SK-N-MC (cell line): ENCODE results near the gene TWSG1.
"Not testable (repeated sequence)": the region's sequence is repeated elsewhere in the genome, so short reads cannot be mapped to it uniquely, and the experiment has no call there.

Experiments used
- DNase-seq: peaks from one replicate; pipeline ENCODE4 v3.0.0-alpha.2; 2011; ENCODE audit warnings: low read depth, low spot score
- H3K27ac ChIP-seq: fragments of 200-600 bp; sonication (generic); 2 replicates; pipeline ENCODE4 v1.5.1; 2016; ENCODE audit warnings: mixed run types
- H3K36me3 ChIP-seq: fragments of 200-600 bp; sonication (generic); 2 replicates; pipeline ENCODE4 v1.6.1; 2017; ENCODE audit warnings: antibody characterized with exemption, low read length, mixed read lengths; ENCODE audit not compliant: insufficient read depth
- H3K4me3 ChIP-seq: fragments of 200-600 bp; sonication (generic); 2 replicates; pipeline ENCODE4 v1.5.1; 2016
- H3K9ac ChIP-seq: fragments of 200-600 bp; sonication (generic); 2 replicates; pipeline ENCODE4 v1.8.0; 2017; ENCODE audit warnings: mixed run types, mixed read lengths; ENCODE audit not compliant: insufficient read length
- H3K9me3 ChIP-seq: fragments of 200-600 bp; sonication (generic); 2 replicates; pipeline ENCODE4 v1.6.1; 2017; ENCODE audit warnings: low read depth, mild to moderate bottlenecking, antibody characterized with exemption, low read length, moderate library complexity, mixed read lengths
- EZH2 ChIP-seq: fragments of 200-600 bp; sonication (generic); IDR thresholded peaks from one replicate; pipeline ENCODE4 v1.6.1; 2017; ENCODE audit warnings: antibody characterized with exemption
- FOXP2 ChIP-seq: optimal IDR thresholded peaks from 2 replicates; pipeline ENCODE3; 2011; ENCODE audit warnings: mild to moderate bottlenecking, moderate library complexity; ENCODE audit not compliant: insufficient read depth; ENCODE audit errors: extremely low read length, control extremely low read depth
- POLR2AphosphoS5 ChIP-seq: IDR thresholded peaks from 2 replicates; pipeline ENCODE4 v1.6.1; 2012; ENCODE audit warnings: mild to moderate bottlenecking, low read depth, low read length, borderline replicate concordance

The TWSG1 gene

GRCh38 chr18:9421096-9421900 lies 86.7 kb downstream of the TWSG1 start:
- no peak overlapping the region for H3K27ac ChIP-seq
- no peak overlapping the region for H3K9ac ChIP-seq
- TF ChIP-seq EZH2 (no peak), FOXP2 (no peak), POLR2AphosphoS5 (no peak)
- no peak for DNase-seq
- no peaks in the 10 kb centered on the region for H3K36me3 ChIP-seq
- no peaks in the 10 kb centered on the region for H3K9me3 ChIP-seq
- H3K4me3 ChIP-seq: no peak overlapping the region

GRCh38 chr18:9421901-9422327 lies 87.3 kb downstream of the TWSG1 start:
- H3K9ac ChIP-seq: no peak overlapping the region
- no peaks in the 10 kb centered on the region for H3K9me3 ChIP-seq
- no peaks in the 10 kb centered on the region for H3K36me3 ChIP-seq
- no peak for TF ChIP-seq POLR2AphosphoS5
- no peak for TF ChIP-seq EZH2
- no peak for TF ChIP-seq FOXP2
- no peak for DNase-seq
- H3K4me3 ChIP-seq: no peak overlapping the region
- no peak overlapping the region for H3K27ac ChIP-seq

DNA sequence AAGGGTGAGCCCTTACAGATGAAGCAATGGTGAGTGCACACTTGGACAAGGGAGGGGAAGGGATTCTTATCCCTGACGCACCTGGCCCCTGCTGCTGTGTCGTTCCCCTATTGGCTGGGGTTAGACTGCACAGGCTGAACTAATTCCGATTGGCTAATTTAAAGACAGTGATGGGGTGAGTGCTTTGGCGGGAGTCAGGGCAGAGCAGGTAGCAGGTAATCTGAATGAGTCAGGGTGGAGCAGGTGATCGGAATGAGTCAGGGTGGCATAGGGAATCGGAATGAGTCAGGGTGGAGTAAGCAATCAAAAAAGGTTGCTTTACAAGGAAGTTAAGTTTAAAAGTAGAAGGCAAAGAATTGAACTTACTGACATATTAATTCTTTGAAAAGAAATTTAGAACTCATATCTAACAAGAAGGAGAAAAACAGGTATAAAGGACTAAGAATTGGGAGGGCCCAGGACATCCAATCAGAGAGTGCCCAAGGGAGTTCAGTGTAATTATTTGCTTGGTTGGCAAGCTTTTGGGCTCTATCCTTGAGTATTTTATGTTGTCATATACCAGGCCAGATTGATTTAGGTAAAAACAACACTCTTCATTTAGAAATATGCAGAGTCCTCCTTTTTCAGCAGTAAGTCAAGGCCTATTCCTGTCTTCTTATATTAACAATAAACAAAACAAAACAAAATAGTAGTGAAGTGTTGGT lies 88.4 kb downstream of the TWSG1 start:
- H3K27ac ChIP-seq: no peak overlapping the region
- H3K9ac ChIP-seq: no peak overlapping the region
- DNase-seq: no peak
- no peak for TF ChIP-seq FOXP2
- H3K9me3 ChIP-seq: no peaks in the 10 kb centered on the region
- no peaks in the 10 kb centered on the region for H3K36me3 ChIP-seq
- H3K4me3 ChIP-seq: no peak overlapping the region

DNA sequence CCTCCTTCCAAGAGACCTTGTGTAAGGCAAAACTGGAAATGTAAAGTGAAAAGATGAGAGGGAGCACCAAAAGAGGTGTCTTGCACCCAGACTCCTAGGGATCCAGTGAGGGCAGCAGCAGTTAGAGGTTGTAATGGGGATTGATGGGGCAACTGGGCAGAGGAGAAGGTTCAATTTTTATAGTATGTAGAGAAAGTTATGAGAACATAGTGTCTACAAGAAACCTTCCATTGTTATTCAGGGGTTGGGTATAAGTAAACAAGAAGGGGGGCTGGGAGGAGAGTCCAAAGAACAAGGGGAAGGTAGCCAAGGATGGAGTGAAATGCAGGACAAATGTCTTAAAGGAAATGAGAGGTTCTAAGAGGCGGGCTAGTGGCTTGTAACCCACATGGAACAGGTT lies 89.1 kb downstream of the TWSG1 start:
- not testable (repeated sequence) for DNase-seq, H3K9ac ChIP-seq, H3K36me3 ChIP-seq, H3K27ac ChIP-seq, H3K4me3 ChIP-seq, H3K9me3 ChIP-seq

GRCh38 chr18:9424235-9424634 lies 89.7 kb downstream of the TWSG1 start:
- not testable (repeated sequence) for H3K36me3 ChIP-seq, H3K9me3 ChIP-seq, H3K27ac ChIP-seq, H3K9ac ChIP-seq, H3K4me3 ChIP-seq, DNase-seq

- DNase-seq: no peak
- H3K9me3 ChIP-seq: no peaks in the 10 kb centered on the region
- TF ChIP-seq FOXP2 (no peak), POLR2AphosphoS5 (no peak), EZH2 (no peak)
- H3K9ac ChIP-seq: no peak overlapping the region
- no peaks in the 10 kb centered on the region for H3K36me3 ChIP-seq
- H3K4me3 ChIP-seq: no peak overlapping the region
- no peak overlapping the region for H3K27ac ChIP-seq
These were observed 92.2 kb downstream of the TWSG1 start for GRCh38 chr18:9426753-9427152.

- no peak for DNase-seq
- no peak for TF ChIP-seq EZH2
- TF ChIP-seq FOXP2: no peak
- no peak for TF ChIP-seq POLR2AphosphoS5
These were observed 93.7 kb downstream of the TWSG1 start for GRCh38 chr18:9428301-9428706.

GRCh38 chr18:9428862-9429661 lies 94.5 kb downstream of the TWSG1 start:
- no peak overlapping the region for H3K9ac ChIP-seq
- H3K27ac ChIP-seq: no peak overlapping the region
- no peaks in the 10 kb centered on the region for H3K9me3 ChIP-seq
- no peak for TF ChIP-seq EZH2
- DNase-seq: no peak
- H3K36me3 ChIP-seq: no peaks in the 10 kb centered on the region
- H3K4me3 ChIP-seq: no peak overlapping the region

More at GRCh38 chr18:9428301-9428706, 93.7 kb downstream of the TWSG1 start:
- Histone ChIP-seq H3K27ac (no peak overlapping the region), H3K36me3 (no peaks in the 10 kb centered on the region), H3K4me3 (no peak overlapping the region), H3K9ac (no peak overlapping the region), H3K9me3 (no peaks in the 10 kb centered on the region)
